SK-N-MC (cell line): ENCODE measurements around the gene ZNF516.

Source experiments
- DNase-seq: peaks from one replicate; pipeline ENCODE4 v3.0.0-alpha.2; 2011; ENCODE audit warnings: low read depth, low spot score
- H3K27ac ChIP-seq: fragments of 200-600 bp; sonication (generic); 2 replicates; pipeline ENCODE4 v1.5.1; 2016; ENCODE audit warnings: mixed run types
- H3K36me3 ChIP-seq: fragments of 200-600 bp; sonication (generic); 2 replicates; pipeline ENCODE4 v1.6.1; 2017; ENCODE audit warnings: antibody characterized with exemption, low read length, mixed read lengths; ENCODE audit not compliant: insufficient read depth
- H3K4me3 ChIP-seq: fragments of 200-600 bp; sonication (generic); 2 replicates; pipeline ENCODE4 v1.5.1; 2016
- H3K9ac ChIP-seq: fragments of 200-600 bp; sonication (generic); 2 replicates; pipeline ENCODE4 v1.8.0; 2017; ENCODE audit warnings: mixed run types, mixed read lengths; ENCODE audit not compliant: insufficient read length
- H3K9me3 ChIP-seq: fragments of 200-600 bp; sonication (generic); 2 replicates; pipeline ENCODE4 v1.6.1; 2017; ENCODE audit warnings: low read depth, mild to moderate bottlenecking, antibody characterized with exemption, low read length, moderate library complexity, mixed read lengths
- EZH2 ChIP-seq: fragments of 200-600 bp; sonication (generic); IDR thresholded peaks from one replicate; pipeline ENCODE4 v1.6.1; 2017; ENCODE audit warnings: antibody characterized with exemption
- FOXP2 ChIP-seq: optimal IDR thresholded peaks from 2 replicates; pipeline ENCODE3; 2011; ENCODE audit warnings: mild to moderate bottlenecking, moderate library complexity; ENCODE audit not compliant: insufficient read depth; ENCODE audit errors: extremely low read length, control extremely low read depth
- POLR2AphosphoS5 ChIP-seq: IDR thresholded peaks from 2 replicates; pipeline ENCODE4 v1.6.1; 2012; ENCODE audit warnings: mild to moderate bottlenecking, low read depth, low read length, borderline replicate concordance

The ZNF516 gene

DNA sequence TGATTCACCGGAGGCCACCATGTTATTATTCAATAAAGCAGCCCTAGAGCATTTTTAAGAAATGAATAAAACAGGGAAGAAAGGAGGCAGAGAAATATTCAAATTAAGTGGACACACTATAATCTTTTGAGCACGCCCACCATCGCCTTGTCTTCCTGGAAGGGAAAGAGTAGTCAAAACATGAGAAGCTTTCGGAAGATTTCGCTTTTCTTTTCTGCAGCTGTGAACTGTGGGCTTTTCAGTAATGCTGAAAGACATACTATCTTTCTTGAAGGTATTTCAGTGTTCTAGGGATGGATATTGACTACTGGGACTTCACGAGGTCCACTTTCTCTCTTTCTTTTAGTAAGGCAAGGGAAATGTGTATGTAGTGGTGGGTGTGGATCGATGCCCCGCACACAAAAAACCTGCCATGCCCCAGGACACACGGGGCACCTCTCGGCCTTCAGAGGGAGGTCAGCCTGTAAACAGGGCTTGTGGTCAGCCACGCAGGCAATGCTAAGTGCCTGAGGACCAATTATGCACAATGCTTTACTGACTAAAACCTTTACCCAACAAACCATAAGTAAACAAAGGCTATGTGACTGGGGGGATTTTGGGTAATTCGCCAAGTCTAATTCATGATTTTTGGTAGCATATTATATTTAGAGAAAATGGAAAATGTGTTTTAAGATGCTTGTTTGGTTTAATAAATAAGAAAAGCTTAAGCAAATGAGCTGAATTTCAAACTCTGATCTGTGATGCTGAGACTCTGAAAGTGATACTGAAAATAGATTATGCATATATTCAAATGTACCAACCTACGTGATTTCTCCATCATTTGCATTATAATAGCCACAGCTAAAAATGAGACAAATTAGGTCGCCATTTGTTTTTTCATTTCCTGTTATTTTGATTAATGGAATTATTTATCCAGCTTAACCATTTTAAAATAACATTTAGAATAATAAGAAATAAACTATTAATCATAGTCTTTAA is 130.5 kb downstream of the ZNF516 start:
- Histone ChIP-seq H3K36me3 (peaks cover 29% of the 10 kb centered on the region), H3K27ac (no peak overlapping the region), H3K4me3 (no peak overlapping the region), H3K9ac (no peak overlapping the region), H3K9me3 (no peaks in the 10 kb centered on the region)
- DNase-seq, result no peak
- TF ChIP-seq FOXP2, result no peak
- no peak for TF ChIP-seq POLR2AphosphoS5
- no peak for TF ChIP-seq EZH2

DNA sequence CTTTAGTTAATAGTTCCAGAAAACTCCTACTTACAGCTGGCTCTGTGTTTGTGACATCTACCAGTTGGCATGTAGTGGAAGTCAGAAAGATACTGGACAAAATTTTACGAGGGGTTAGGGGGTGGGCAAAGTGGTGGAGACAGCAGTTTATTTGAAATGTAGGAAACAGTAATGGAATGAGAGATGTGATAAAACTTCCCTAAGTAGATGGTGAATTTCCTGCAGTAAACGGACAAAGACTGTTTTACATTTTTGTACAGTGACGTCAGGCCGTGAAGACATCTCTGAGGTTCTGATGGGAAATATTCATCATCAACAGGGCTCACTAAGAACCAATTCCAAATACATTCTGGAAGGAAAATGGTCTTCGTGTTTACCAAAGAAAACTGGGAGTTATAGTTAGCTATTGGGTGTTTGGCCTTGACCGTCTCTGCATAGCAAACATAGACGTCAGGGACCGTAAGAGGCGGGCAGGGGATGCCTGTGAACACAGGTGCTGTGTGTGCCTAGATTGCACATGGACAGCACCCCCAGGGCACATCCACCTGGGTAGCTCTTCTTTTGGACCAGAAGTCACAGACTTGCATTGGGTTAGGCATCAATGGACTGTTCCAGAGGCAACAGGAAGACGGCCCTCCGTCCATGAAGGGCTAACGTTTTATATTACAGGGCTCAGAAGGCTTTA is 131.5 kb downstream of the ZNF516 start:
- TF ChIP-seq FOXP2 (no peak), EZH2 (no peak), POLR2AphosphoS5 (no peak)
- DNase-seq, result no peak
- no peak overlapping the region for H3K4me3 ChIP-seq
- peaks cover 29% of the 10 kb centered on the region; the same call in 1 of the 2 replicates for H3K36me3 ChIP-seq
- H3K9ac ChIP-seq, result no peak overlapping the region
- no peak overlapping the region for H3K27ac ChIP-seq
- H3K9me3 ChIP-seq, result no peaks in the 10 kb centered on the region

DNA sequence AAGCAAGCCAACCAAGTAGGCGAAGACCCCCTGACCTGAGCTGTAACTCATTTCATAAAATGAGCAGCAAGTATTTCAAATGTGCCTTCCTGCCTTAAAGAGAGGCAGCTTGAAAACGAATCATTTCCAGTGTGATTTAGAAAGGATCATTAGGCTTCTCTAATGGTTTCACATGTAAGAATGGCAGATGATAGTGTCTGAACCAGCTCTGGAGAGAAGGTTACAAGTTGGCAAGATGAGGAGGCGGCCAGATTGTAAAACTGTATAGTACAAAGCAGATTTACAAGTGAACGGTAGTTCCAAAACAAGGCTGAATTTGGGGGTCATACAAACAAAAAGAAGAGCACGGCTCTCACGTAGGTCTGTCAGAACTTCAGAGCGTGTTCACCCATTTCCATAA is 132.4 kb downstream of the ZNF516 start:
- Histone ChIP-seq H3K4me3 (no peak overlapping the region), H3K9ac (no peak overlapping the region), H3K27ac (no peak overlapping the region), H3K36me3 (peaks cover 33% of the 10 kb centered on the region; the same call in 1 of the 2 replicates), H3K9me3 (no peaks in the 10 kb centered on the region)
- TF ChIP-seq EZH2 (no peak), POLR2AphosphoS5 (no peak)
- no peak for DNase-seq

DNA sequence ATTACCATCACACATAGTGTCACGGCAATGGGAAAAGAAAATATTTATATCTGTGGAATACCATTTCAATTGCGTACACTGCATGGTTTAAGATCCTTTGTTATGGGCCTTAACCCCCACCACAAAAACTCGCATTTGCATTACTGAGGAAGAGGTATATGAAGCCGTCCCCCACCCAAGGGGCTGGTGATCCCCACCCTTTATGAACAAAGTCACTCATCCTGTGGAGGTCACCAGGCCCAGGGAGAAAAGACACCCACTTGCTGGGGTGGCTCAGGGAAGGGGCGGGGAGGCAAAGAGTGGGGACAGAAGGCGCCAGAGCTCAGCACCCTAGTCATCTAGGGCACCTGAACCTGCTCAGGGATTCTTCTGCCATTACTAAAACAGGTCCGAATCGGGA is 133.8 kb downstream of the ZNF516 start:
- H3K9ac ChIP-seq, result no peak overlapping the region
- peaks cover 45% of the 10 kb centered on the region; the same call in 1 of the 2 replicates for H3K36me3 ChIP-seq
- TF ChIP-seq EZH2 (no peak), FOXP2 (no peak), POLR2AphosphoS5 (no peak)
- no peak for DNase-seq
- no peak overlapping the region for H3K27ac ChIP-seq
- H3K9me3 ChIP-seq, result no peaks in the 10 kb centered on the region
- H3K4me3 ChIP-seq, result no peak overlapping the region

DNA sequence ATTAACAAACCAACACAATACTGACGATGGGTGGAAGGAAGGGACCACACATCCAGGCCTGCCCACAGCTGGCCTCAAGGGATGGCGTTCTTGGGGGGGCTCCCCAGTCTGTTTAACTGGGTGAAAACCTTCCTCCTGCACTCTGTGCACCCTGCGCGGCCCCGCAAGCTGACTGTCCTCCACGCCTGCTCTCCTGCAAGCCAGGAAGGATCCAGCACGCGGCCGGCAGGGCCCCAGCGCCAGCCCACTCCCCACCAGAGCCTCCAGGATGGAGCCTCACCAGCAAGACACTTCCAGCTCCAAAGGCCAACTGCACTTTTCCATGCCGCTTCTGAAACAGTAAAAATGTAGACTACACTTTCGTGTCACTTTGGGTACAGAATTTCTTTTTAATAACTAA is 135.1 kb downstream of the ZNF516 start:
- no peak for DNase-seq
- peaks cover 45% of the 10 kb centered on the region; the same call in 1 of the 2 replicates for H3K36me3 ChIP-seq
- H3K9ac ChIP-seq, result no peak overlapping the region
- H3K9me3 ChIP-seq, result no peaks in the 10 kb centered on the region
- H3K4me3 ChIP-seq, result no peak overlapping the region
- no peak for TF ChIP-seq POLR2AphosphoS5
- no peak for TF ChIP-seq EZH2
- TF ChIP-seq FOXP2, result no peak
- H3K27ac ChIP-seq, result no peak overlapping the region

DNA sequence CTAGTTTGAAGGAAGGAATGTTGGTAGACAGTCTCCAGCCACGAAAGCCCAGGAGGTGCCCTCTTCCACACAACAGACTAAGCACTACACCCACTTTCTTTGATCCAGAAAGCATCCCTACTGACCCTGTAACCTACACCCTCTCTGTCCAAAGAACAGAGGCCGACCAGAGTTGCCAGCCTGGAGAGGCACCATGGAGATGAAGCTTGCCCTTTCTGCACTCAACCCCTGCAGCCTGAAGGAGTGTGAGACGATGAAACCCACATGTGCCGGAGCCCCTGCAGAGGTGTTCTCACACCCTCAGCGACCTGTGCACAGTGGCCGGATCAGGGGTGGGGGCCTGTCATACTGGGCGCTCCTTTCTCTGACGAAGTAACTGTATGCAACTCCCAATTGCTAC is 136.3 kb downstream of the ZNF516 start:
- Histone ChIP-seq H3K9ac (no peak overlapping the region), H3K9me3 (no peaks in the 10 kb centered on the region), H3K36me3 (peaks cover 40% of the 10 kb centered on the region; the same call in 1 of the 2 replicates), H3K4me3 (no peak overlapping the region), H3K27ac (no peak overlapping the region)
- no peak for DNase-seq
- TF ChIP-seq FOXP2 (no peak), EZH2 (no peak), POLR2AphosphoS5 (no peak)

DNA sequence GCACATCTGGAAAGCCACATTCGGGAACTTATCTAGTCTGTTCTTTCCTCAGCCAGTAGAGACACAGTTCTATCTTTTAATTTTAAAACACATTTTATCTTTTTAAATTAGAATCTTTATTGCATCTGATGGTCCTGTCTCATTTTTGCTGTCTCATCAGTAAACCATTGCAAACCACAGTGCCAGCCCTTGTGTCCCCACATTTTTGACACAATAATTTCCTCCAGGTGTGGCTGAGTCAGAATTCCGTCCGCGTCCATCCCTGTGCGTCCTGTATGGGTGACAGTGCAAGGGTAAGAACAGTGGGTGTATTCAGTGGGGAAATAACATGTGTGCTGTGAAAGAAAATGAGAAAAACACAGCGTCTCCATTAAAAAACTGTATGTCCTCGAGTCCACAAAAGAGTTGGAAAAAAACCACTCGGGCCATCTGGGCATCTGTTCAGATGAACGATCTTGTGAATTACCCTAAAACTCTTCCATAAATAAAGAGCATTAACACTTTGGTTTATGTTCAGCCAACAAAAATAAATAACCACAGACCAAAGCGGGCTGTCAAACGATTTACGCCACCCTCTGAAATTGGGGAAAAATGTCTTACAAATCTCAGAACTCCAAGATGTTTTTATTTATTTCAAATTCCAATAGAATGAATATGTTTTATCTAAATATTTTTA is 137.3 kb downstream of the ZNF516 start:
- DNase-seq, result no peak
- H3K9me3 ChIP-seq, result no peaks in the 10 kb centered on the region
- no peak overlapping the region for H3K4me3 ChIP-seq
- no peak overlapping the region for H3K9ac ChIP-seq
- H3K27ac ChIP-seq, result no peak overlapping the region
- H3K36me3 ChIP-seq, result peaks cover 39% of the 10 kb centered on the region; the same call in 1 of the 2 replicates
- TF ChIP-seq POLR2AphosphoS5 (no peak), EZH2 (no peak), FOXP2 (no peak)

DNA sequence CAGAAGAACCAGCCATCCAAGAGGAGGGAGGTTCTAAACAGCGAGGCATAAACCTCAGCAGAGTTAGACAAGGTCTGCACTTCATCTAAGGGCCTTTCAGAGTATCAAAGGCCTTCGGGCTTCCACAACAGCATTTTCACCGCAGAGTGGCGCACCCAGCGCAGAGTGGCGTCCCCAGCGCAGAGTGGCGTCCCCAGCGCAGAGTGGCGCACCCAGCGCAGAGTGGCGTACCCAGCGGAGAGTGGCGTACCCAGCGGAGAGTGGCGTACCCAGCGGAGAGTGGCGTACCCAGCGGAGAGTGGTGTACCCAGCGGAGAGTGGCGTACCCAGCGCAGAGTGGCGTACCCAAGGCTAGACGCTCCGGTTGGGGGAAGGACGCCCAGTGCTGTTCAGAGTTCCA is 137.9 kb downstream of the ZNF516 start:
- DNase-seq, result no peak
- H3K36me3 ChIP-seq, result peaks cover 34% of the 10 kb centered on the region; the same call in 1 of the 2 replicates
- no peak overlapping the region for H3K9ac ChIP-seq
- H3K27ac ChIP-seq, result no peak overlapping the region
- H3K9me3 ChIP-seq, result no peaks in the 10 kb centered on the region
- no peak for TF ChIP-seq EZH2
- no peak for TF ChIP-seq FOXP2
- no peak for TF ChIP-seq POLR2AphosphoS5
- H3K4me3 ChIP-seq, result no peak overlapping the region
